Measurements from ENCODE around the gene ARL13B. TPM values are rescaled to one million over a fixed set of nuclear protein-coding genes. Genes with fewer than 3 reads are reported as not detected.
"Not testable (repeated sequence)": the region's sequence is repeated elsewhere in the genome, so short reads cannot be mapped to it uniquely, and the experiment has no call there.

ARL13B gene
- polyA plus RNA-seq, 5 donors = 13.1 to 18.3 (median 16.7) TPM

GRCh38 chr3:93992207-93992606, 12.3 kb downstream of the ARL13B start:
- DNase-seq = no peak

DNA sequence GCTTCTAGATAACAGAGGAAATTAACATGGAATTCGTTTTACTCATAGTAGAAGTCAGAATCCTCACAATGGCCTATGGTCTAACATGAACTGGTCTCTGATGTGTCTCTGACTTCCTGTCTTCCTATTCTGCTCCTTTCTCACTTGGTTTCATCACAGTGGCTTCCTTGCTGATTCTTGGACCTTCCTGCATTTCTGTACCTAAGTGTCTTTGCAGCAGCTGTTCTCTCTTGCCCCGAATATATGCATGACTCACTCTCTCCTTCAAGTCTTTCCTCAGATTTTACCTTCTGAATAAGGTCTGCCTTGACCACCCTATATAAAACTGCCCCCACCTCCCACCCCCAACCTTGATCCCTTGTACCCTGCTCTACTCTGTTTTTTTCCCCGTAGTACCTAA, 14.1 kb downstream of the ARL13B start:
- DNase-seq = no peak

- DNase-seq = no peak
Measured at GRCh38 chr3:94001191-94001590, 21.2 kb downstream of the ARL13B start.

DNA sequence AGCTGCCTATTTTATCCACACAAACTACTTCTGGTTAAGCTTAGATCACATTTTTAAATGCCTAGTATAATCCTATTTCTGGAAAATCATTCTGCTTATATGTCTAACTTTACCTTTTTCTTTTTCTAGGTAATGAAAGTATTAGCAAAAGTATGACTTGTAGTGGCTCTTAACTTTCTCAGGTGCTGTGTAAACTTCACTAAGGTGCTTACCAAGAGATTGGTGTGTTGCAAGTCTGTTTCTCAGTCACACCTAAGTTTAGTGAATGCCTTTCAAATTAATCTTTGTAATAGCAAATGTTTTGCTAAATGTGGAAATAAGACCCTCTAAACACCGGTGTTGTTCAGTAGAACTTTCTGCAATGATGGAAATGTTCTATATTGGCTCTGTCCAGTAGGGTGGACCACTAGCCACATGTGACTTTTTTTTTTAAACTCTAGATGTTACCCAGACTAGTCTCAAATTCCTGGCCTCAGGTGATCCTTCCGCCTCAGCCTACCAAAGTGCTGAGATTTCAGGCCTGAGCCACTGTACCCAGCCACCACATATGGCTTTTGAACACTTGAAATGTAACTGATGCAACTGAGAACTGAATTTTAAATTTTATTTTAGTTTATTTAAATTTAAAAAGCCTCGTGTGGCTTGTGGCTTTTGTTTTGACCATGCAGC, 22.0 kb downstream of the ARL13B start:
- DNase-seq = peak in 1 of 2 donors; percentile 18

- peak in 1 of 2 donors; percentile 50 for DNase-seq
Measured at GRCh38 chr3:94004301-94004910, 24.5 kb downstream of the ARL13B start.

GRCh38 chr3:94008253-94008652, 28.3 kb downstream of the ARL13B start:
- DNase-seq = no peak

DNA sequence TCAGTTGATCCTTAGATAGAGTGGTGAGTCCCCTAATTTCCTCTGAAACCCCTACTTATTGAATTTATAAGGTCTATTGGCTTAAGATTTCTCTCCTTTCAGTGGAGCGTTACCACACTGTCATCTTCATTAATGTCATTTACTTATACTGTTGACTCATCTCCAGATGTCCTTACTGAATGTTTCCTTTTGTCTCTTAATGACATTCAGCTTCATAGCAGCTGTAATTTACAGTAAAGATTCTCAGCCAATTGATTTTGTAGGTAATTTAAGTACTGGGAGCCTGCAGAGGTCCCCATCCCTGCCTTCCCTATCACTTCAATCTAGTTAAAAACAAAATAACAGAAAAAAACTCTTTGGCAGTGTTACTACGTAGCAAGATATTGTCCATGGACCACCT, 29.7 kb downstream of the ARL13B start:
- DNase-seq = no peak

DNA sequence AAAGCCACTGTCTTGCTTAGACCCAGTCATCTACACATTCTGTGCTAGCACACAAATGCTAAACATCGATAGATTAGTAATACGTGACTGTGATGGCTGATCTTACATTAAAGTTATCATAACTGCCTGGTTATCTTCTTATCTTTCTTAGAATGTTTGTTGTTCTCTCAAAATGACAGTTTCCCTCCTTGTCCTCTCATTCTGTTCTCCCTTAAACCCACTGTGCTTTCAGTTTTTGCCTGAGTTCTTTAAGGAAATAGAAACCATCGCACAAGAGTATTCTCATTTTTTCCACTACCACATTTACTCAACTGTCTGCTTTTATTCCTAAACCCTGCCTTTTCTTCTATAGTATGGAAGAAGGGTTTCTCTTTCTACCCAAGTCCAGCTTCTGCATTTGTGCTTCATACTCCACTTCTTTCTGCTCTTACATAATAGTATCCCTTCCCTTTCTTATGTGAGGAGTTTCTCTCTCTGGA, 31.3 kb downstream of the ARL13B start:
- DNase-seq = no peak

GRCh38 chr3:94012185-94012584, 32.2 kb downstream of the ARL13B start:
- no peak for DNase-seq

DNA sequence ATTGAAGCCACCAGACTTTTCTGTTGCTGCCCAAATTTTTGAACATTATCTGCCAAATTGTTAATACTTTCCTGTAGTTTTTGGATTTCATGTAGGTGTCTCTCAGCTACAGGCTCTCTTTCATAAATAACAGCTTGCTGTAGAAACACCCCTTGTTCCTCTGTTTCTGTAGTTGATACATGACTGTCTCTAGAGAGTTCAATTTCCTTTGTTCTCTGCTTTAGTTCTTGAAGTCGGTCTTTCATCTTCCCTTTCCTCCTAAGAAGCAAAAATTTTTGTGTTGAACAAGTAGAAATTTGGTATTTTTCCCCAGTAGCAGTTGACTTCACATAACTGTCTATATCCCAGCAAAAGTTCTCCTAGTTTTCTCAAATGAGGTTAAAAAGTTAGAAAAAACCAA, 35.1 kb downstream of the ARL13B start:
- DNase-seq = no peak

- DNase-seq = no peak
Measured at GRCh38 chr3:94019659-94020058, 39.7 kb downstream of the ARL13B start.

DNA sequence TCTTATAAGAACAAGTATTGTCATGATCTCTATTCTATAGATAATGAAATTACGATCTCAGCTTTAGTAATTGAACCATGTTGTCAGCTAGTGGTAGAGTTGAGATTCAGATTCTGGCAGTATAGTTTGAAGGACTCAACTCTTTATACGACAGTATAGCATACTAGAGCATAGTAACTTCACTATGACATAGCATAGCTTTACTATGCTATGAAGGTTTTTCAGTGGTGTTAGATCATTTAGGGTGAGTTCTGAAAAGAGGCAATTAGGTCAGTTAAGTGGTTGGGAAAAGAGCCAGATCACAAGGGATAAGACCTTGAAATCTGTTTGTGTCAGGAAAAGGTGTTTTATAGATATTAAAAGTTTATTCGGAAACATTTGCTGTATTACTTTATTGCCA, 40.3 kb downstream of the ARL13B start:
- no peak for DNase-seq

DNA sequence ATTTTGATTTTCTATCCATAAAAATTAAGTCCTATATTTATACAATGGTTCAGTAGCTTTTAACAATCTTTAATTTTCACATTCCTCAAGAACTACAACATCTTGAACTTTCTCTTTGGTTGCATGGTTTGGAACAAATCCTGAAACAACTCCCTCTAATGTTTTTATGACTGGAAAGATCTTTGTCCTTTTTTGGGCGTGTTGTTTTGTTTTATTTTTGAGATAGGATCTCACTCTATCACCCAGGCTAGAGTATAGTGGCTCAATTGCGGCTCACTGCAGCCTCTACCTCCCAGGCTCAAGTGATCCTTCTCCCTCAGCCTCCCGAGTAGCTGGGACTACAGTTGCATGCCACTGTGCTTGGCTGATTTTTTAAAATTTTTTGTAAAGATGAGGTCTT, 44.4 kb downstream of the ARL13B start:
- DNase-seq = no peak

DNA sequence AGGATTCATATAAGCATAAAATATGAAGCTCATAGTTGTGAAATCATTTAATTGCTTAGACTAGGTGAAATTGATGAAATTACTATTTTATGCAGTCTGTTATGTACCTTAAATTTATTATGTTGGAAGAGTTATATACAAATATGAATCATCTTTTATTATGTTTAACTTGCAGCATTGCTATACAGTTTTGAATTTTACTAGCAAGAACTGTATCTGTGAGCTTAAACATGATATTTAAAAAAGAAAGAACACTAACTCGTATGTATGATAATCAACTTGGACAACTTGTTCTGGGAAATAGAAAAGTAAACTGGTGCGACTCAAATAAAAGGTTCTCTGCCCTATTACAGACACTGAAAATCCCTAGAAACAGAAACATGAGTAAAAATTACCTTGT, 46.7 kb downstream of the ARL13B start:
- no peak for DNase-seq

- peak; percentile 55 to 61 for DNase-seq
Measured at GRCh38 chr3:94028093-94028837, 48.3 kb downstream of the ARL13B start, which contains the start of gene STX19. Gene STX19 (minus strand): TSS chr3:94028597. CDS start chr3:94015269, 13,328 bp downstream.

- no peak for DNase-seq
Measured at GRCh38 chr3:94036909-94037507, 57.1 kb downstream of the ARL13B start.

DNA sequence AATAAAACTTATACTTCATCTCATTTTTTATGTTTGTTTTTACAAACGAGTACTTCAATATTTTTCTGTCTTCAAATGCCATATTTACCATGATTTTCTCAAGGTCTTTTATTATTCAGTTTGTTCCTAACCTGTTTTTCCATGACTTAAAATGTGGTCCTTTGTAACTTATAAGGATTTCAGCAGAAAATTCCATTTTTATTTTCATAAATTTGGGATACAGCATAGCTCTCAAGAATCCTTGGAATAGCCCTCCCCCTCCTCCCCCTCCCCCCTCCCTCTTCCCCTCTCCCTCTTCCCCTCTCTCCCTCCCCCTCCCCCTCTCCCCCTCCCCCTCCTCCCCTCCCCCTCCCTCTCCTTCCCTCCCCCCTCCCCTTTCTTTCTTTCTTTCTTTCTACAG, 63.3 kb downstream of the ARL13B start:
- DNase-seq = no peak

DNA sequence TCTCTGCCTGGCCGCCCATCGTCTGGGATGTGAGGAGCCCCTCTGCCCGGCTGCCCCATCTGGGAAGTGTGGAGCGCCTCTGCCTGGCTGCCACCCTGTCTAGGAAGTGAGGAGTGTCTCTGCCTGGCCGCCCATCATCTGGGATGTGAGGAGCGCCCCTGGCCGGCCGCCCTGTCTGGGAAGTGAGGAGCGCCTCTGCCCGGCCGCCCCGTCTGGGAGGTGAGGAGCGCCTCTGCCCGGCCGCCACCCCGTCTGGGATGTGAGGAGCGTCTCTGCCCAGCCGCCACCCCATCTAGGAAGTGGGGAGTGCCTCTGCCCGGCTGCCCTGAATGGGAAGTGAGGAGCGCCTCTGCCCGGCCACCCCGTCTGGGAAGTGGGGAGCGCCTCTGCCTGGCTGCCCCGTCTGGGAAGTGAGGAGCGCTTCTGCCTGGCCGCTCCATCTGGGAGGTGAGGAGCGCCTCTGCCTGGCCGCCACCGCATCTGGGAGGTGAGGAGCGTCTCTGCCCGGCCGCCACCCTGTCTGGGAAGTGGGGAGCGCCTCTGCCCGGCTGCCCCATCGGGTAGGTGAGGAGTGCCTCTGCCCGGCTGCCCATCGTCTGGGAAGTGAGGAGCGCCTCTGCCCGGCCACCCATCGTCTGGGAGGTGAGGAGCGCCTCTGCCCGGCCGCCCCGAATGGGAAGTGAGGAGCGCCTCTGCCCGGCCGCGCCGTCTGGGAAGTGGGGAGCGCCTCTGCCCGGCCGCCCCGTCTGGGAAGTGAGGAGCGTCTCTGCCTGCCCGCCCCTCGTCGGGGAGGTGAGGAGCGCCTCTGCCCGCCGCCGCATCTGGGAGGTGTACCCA, 64.4 kb downstream of the ARL13B start:
- not testable (repeated sequence) for DNase-seq

DNA sequence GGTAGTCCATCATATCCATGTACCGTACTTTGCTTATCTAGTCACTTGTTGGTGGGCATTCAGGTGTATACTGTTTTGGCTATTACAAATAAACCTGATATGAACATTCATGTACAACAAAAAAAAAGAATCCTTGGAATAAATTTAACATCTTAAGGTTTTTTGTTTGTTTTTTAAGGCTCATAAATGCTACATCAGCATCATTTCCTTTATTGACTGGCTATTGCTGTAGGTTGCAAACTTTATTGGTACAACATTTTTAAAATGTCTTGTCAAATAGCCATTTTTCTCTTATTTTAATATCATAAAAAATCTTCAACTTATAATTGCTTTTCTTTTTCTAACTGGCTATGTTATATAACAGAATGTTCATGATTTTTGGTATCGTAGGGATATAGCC, 66.6 kb downstream of the ARL13B start:
- no peak for DNase-seq

- no peak for DNase-seq
Measured at GRCh38 chr3:94049267-94049666, 69.3 kb downstream of the ARL13B start.

DNA sequence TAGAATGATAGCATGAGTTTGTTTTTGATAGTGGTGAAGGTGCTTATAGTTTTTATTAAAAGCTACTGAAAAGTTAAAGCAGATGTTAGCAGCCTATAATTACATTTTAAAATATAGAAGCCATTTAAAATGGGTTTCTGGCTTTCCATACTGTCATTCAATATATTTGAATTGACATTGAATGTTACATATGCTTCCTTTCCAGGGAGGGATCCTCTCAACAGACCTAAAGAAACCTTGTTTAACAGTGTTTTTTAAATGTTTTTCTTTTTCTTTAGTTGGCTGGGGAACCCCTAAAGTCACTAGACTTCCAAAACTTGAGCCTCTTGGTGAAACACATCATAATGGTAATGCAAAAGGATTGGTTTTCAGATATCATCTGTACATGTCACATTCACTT, 70.6 kb downstream of the ARL13B start:
- no peak for DNase-seq

DNA sequence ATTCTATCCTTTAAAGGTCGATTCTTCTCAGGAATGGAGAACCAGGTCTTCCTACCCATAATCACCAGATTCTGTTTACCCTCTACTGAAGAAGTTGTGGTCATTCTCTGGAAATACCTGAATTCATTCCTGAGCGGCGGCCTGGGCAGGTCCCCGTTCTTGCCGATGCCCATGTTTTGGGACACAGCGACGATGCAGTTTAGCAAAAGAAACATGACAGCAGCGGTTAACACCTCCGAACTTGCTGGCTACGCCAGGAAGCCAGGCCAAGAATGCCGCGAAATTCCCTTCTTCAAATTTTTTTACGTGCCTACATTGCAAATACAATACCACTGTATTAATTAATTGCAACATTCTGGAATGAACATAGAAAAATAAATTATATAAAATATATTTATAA, 81.3 kb downstream of the ARL13B start:
- no peak for DNase-seq
